A673 (cell line): ENCODE measurements around the gene STX7. TPM values are rescaled to one million over a fixed set of nuclear protein-coding genes. Genes with fewer than 3 reads are reported as not detected.
"Not testable (repeated sequence)": the region's sequence is repeated elsewhere in the genome, so short reads cannot be mapped to it uniquely, and the experiment has no call there.

Experiments used
- Bru-seq: library from RNA; stranded (reverse); fragments of 400-500 nt; gene quantifications from one replicate; lab custom pipeline; 2021; lab: Mats Ljungman, UMichigan
- BruChase-seq, 2 experiments: library from RNA; stranded (reverse); fragments of 400-500 nt; gene quantifications; one replicate each; lab custom pipeline; 2021; lab: Mats Ljungman, UMichigan
- BruUV-seq: library from RNA; stranded (reverse); fragments of 400-500 nt; replicated peaks from 2 replicates; lab custom pipeline; 2021; lab: Mats Ljungman, UMichigan
- CTCF ChIA-PET: fragments of 300-600 bp; sonication (Branson Sonifier 250); formaldehyde crosslinking; loops from one replicate; lab custom pipeline; 2022; ENCODE audit warnings: antibody characterized with exemption; lab: Charles Lee
- POLR2A ChIA-PET: fragments of 300-600 bp; sonication (Branson Sonifier 250); formaldehyde crosslinking; loops from one replicate; lab custom pipeline; 2022; ENCODE audit warnings: antibody characterized with exemption; ENCODE audit not compliant: low non-redundant PET; lab: Charles Lee
- DNase-seq: peaks from one replicate; pipeline ENCODE4 v3.0.0-alpha.2; 2015; ENCODE audit warnings: low spot score
- H3K27ac ChIP-seq: fragments of 200-600 bp; sonication (generic); 2 replicates; pipeline ENCODE4 v1.5.1; 2016; ENCODE audit warnings: mixed run types, low read depth, mild to moderate bottlenecking, mixed read lengths, antibody characterized with exemption, low read length; ENCODE audit not compliant: poor library complexity, severe bottlenecking
- H3K27me3 ChIP-seq: fragments of 200-600 bp; sonication (generic); replicated peaks from 2 replicates; pipeline ENCODE4 v1.6.1; 2017; ENCODE audit warnings: mixed run types, low read depth, mild to moderate bottlenecking, mixed read lengths, antibody characterized with exemption, low read length; ENCODE audit not compliant: insufficient read depth, poor library complexity
- H3K36me3 ChIP-seq: fragments of 200-600 bp; sonication (generic); 2 replicates; pipeline ENCODE4 v1.6.1; 2016; ENCODE audit warnings: mixed run types, mild to moderate bottlenecking, mixed read lengths, antibody characterized with exemption, low read length; ENCODE audit not compliant: insufficient read depth, poor library complexity, severe bottlenecking
- H3K4me1 ChIP-seq: fragments of 200-600 bp; sonication (generic); 2 replicates; pipeline ENCODE4 v1.6.1; 2017; ENCODE audit warnings: mixed run types, mild to moderate bottlenecking, mixed read lengths, antibody characterized with exemption, low read length; ENCODE audit not compliant: insufficient read depth, poor library complexity, severe bottlenecking
- H3K4me3 ChIP-seq: fragments of 200-600 bp; sonication (generic); 2 replicates; pipeline ENCODE4 v1.5.1; 2016; ENCODE audit warnings: low read depth, mixed run types, mild to moderate bottlenecking, mixed read lengths, low read length; ENCODE audit not compliant: poor library complexity, severe bottlenecking
- H3K9me3 ChIP-seq: fragments of 200-600 bp; sonication (generic); 2 replicates; pipeline ENCODE4 v1.6.1; 2016; ENCODE audit warnings: mixed run types, low read depth, mild to moderate bottlenecking, mixed read lengths, antibody characterized with exemption, low read length; ENCODE audit not compliant: poor library complexity, severe bottlenecking
- CTCF ChIP-seq: fragments of 300-800, 200-600 bp; sonication (generic); conservative IDR thresholded peaks from 2 replicates; pipeline ENCODE4 v1.5.1; 2017; ENCODE audit warnings: low read depth, mild to moderate bottlenecking, antibody characterized with exemption, low read length, moderate library complexity, mixed read lengths
- EZH2 ChIP-seq: fragments of 200-600 bp; sonication (generic); IDR thresholded peaks from 2 replicates; pipeline ENCODE4 v1.6.1; 2017; ENCODE audit warnings: borderline replicate concordance, low read depth, mild to moderate bottlenecking, mixed read lengths, antibody characterized with exemption, low read length; ENCODE audit not compliant: poor library complexity, severe bottlenecking
- intact Hi-C: fragments of 100-400 bp; cut with micrococcal nuclease; formaldehyde crosslinking; loops from one replicate; pipeline ENCODE4 v1.10.0; 2022; ENCODE audit not compliant: unreplicated experiment
- long read RNA-seq: library from polyadenylated mRNA; stranded (forward); transcript quantifications from one replicate; pipeline ENCODE4 v2.0.0, GENCODE V29; 2022
- total RNA-seq: library from RNA; stranded (reverse); gene quantifications from 2 replicates; pipeline ENCODE4 v1.2.3, GENCODE V29; 2021

STX7 gene
- total RNA-seq (19.5 and 22.4 TPM in 2 replicates), Bru-seq, nascent RNA (percentile 63 among the genes with signal in this experiment), BruChase-seq, experiment 1, labeled RNA remaining after a 2-hour chase (percentile 65 among the genes with signal in this experiment), BruChase-seq, experiment 2, labeled RNA remaining after a 6-hour chase (percentile 62 among the genes with signal in this experiment)
- long read RNA-seq, full-length matches to known transcripts: 22 of 32 reads
- long read RNA-seq, partial matches to known transcripts: 0 of 32 reads
- long read RNA-seq, other reads (novel, unspliced or antisense): 10 of 32 reads

- ChIA-PET POLR2A (no interaction called here), CTCF (interaction anchor here (0.6 to 0.7 kb wide), 3 partner anchors 17 to 232 kb away, joined by 3 to 7 read pairs (median 4); no protein-coding TSS in a partner anchor)
- TF ChIP-seq CTCF: no peak
- TF ChIP-seq EZH2: no peak
- Histone ChIP-seq H3K4me3 (peak within 1 kb of the TSS; percentile 83), H3K9me3 (no peaks in the 10 kb centered on the region), H3K36me3 (no peaks in the 10 kb centered on the region), H3K27me3 (peaks cover 31% of the 10 kb centered on the region), H3K4me1 (peaks cover 6% of the 10 kb centered on the region), H3K27ac (peak within 1 kb of the TSS; percentile 35)
- intact Hi-C loops: no loop called here
- peak; percentile 94 for DNase-seq
- BruUV-seq: no TSS peak
Measured at GRCh38 chr6:132512638-132513632, at the start of gene STX7. STX7 (minus strand) TSS chr6:132513116; CDS start chr6:132503530, 9,586 bp downstream.

- H3K9me3 ChIP-seq, BruUV-seq, DNase-seq, H3K4me1 ChIP-seq, H3K27ac ChIP-seq, CTCF ChIA-PET, H3K4me3 ChIP-seq, H3K36me3 ChIP-seq, intact Hi-C loops, POLR2A ChIA-PET: not testable (repeated sequence)
- peaks cover 68% of the 10 kb centered on the region for H3K27me3 ChIP-seq
Measured at GRCh38 chr6:132560087-132560486, 47.2 kb upstream of the STX7 start.

- CTCF ChIA-PET: no interaction called here
- no peak within 1 kb of the TSS for H3K27ac ChIP-seq
- no peak for DNase-seq
- TF ChIP-seq EZH2: no peak
- no peak for TF ChIP-seq CTCF
- no peak within 1 kb of the TSS for H3K4me3 ChIP-seq
- no peaks in the 10 kb centered on the region for H3K36me3 ChIP-seq
- intact Hi-C loops: no loop called here
- no peaks in the 10 kb centered on the region for H3K4me1 ChIP-seq
- no peaks in the 10 kb centered on the region for H3K9me3 ChIP-seq
- no TSS peak for BruUV-seq
- H3K27me3 ChIP-seq: peaks cover 82% of the 10 kb centered on the region
- POLR2A ChIA-PET: no interaction called here
Measured at GRCh38 chr6:132552372-132552771, 39.5 kb upstream of the STX7 start, which contains the start of gene TAAR8. TAAR8 (plus strand) TSS chr6:132552672; CDS start chr6:132552693, 21 bp downstream.
